Lung (tissue), 12 donors: ENCODE data around the gene NETO2. TPM values are rescaled to one million over a fixed set of nuclear protein-coding genes. Genes with fewer than 3 reads are reported as not detected.
"Not testable (repeated sequence)": the region's sequence is repeated elsewhere in the genome, so short reads cannot be mapped to it uniquely, and the experiment has no call there.

Experiments
- ATAC-seq: fragments of 200-7000 bp; cut with Tn5 transposase; one replicate; pipeline ENCODE4 v1.9.1; 2020; ENCODE audit warnings: moderate number of reproducible peaks; ENCODE audit not compliant: insufficient read depth, low FRiP score
- DNase-seq, 3 donors: peaks; one replicate each; pipeline ENCODE4 v3.0.0-alpha.2; 2013 to 2017
- H3K27ac ChIP-seq, 2 donors: one replicate each; pipeline ENCODE4 v1.5.1; 2013; ENCODE audit warnings: mild to moderate bottlenecking in 2 of 2, moderate library complexity in 2 of 2, control low read depth in 1 of 2, inconsistent platforms in 1 of 2, low read depth in 1 of 2, low read length in 1 of 2
- H3K27me3 ChIP-seq, 3 donors: one replicate each; pipeline ENCODE4 v1.5.1; 2013; ENCODE audit warnings: low read length in 2 of 3; ENCODE audit not compliant: control insufficient read depth in 3 of 3, insufficient read depth in 3 of 3
- H3K36me3 ChIP-seq, 4 donors: one replicate each; pipeline ENCODE4 v1.5.1; 2013; ENCODE audit warnings: low read length in 4 of 4, mild to moderate bottlenecking in 1 of 4, moderate library complexity in 1 of 4; ENCODE audit not compliant: control insufficient read depth in 4 of 4, insufficient read depth in 4 of 4
- H3K4me1 ChIP-seq, 5 donors: one replicate each; pipeline ENCODE4 v1.5.1; 2013; ENCODE audit warnings: low read length in 5 of 5, mild to moderate bottlenecking in 2 of 5, moderate library complexity in 1 of 5; ENCODE audit not compliant: control insufficient read depth in 5 of 5, insufficient read depth in 5 of 5
- H3K4me3 ChIP-seq: one replicate; pipeline ENCODE4 v1.5.1; 2013; ENCODE audit warnings: mild to moderate bottlenecking, control low read depth, moderate library complexity
- H3K9ac ChIP-seq, 2 donors: one replicate each; pipeline ENCODE4 v1.5.1; 2013; ENCODE audit warnings: low read length in 2 of 2, control low read depth in 1 of 2; ENCODE audit not compliant: insufficient read depth in 1 of 2
- H3K9me3 ChIP-seq, 4 donors: one replicate each; pipeline ENCODE4 v1.5.1; 2013; ENCODE audit warnings: low read length in 3 of 4, mild to moderate bottlenecking in 1 of 4, moderate library complexity in 1 of 4; ENCODE audit not compliant: control insufficient read depth in 4 of 4, insufficient read depth in 3 of 4
- WGBS, 2 donors: extraction: QIAGEN DNeasy Blood & Tissue Kit; methylation state at CpG; one replicate each; pipeline ENCODE4 v1.1.7; 2013; 5-methylcytosine and 5-hydroxymethylcytosine counted together
- polyA plus RNA-seq, 2 donors: library from polyadenylated mRNA; stranded (reverse); fragments of 200-250 nt; gene quantifications; one replicate each; pipeline ENCODE4 v1.2.1, GENCODE V29; 2013
- total RNA-seq, 2 donors: library from RNA; depleted of rRNA in 1 of 2; stranded (reverse); fragments of >200 nt in 1 of 2; gene quantifications; one replicate each; pipeline ENCODE4 v1.2.1, GENCODE V29; 2014 to 2021
- TF ChIP-seq, protein P1 (sequence below): IDR thresholded peaks from 2 replicates; pipeline ENCODE4 v1.5.1; 2012; ENCODE audit warnings: mild to moderate bottlenecking; ENCODE audit errors: control extremely low read depth, extremely low read depth
- donor health status: control.
- donor health status: control.
- donor health status: Bipolar disorder and iron deficiency.
- donor health status: healthy.
- donor health status: DM: yes; HTN: yes; CAD: no.

NETO2 gene
- total and polyA plus RNA-seq, 4 donors: 2.7 to 16.6 (median 9.7) TPM

DNA sequence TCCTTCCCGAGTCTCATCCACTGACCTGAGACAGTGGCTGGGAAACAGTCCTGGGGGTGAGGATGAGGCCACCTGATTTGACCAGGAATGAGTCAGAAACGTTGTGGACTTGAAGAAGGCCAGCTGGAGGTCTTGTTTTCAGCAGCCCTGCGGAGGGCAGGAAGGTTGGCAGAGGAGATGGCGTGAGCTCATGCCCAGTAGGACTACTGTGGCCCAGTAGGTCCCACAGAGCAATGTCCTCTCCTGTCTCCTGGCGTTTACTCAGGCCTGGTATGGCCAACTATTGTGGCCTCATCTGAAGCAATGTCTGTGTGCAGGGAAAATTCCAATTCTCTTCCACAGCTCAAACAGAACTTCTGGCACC is 86.1 kb downstream of the NETO2 start:
- DNase-seq: no peak
- TF ChIP-seq, protein P1, sequence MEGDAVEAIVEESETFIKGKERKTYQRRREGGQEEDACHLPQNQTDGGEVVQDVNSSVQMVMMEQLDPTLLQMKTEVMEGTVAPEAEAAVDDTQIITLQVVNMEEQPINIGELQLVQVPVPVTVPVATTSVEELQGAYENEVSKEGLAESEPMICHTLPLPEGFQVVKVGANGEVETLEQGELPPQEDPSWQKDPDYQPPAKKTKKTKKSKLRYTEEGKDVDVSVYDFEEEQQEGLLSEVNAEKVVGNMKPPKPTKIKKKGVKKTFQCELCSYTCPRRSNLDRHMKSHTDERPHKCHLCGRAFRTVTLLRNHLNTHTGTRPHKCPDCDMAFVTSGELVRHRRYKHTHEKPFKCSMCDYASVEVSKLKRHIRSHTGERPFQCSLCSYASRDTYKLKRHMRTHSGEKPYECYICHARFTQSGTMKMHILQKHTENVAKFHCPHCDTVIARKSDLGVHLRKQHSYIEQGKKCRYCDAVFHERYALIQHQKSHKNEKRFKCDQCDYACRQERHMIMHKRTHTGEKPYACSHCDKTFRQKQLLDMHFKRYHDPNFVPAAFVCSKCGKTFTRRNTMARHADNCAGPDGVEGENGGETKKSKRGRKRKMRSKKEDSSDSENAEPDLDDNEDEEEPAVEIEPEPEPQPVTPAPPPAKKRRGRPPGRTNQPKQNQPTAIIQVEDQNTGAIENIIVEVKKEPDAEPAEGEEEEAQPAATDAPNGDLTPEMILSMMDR: no peak

DNA sequence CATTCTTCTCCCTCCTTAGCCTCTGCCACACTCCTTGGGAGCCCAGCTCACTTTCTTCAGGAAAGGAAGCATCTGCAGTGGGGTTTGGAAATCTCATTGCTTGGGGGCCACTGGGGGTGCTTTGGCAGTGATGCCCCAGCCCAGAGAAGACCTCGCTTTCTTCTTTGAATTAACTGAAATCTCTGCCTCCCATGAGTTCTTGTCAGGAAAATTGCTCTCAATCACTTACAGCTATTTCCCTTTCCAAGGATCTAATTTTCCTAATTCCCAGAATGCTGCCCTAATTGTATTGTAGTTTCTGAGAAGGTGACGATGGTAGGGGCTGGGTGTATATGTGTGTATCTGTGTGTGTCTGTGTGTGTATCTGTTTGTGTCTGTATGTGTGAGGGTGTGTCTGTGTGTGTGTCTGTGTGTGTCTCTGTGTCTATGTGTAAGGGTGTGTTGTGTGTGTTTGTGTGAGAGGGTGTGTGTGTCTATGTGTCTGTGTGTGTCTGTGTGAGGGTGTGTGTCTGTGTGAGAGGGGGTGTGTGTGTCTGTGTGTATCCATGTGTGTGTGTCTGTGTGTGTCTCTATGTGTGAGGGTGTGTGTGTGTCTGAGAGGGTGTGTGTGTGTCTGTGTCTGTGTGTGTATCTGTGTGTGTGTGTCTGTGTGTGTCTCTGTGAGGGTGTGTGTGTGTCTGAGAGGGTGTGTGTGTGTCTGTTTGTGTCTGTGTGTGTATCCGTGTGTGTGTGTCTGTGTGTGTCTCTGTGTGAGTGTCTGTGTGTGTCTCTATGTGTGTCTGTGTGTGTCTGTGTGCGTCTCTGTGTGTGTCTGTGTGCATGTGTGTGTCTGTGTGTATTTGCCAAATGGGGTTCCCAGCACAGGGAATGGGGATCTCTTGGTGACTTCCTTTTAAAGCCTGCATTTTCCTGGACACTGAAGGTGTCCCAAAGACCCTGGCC is 86.8 kb downstream of the NETO2 start:
- 89 to 91% methylated on average over 4 of the region's 4 CpGs for WGBS, 2 donors
- Histone ChIP-seq H3K36me3 (no peaks in the 10 kb centered on the region), H3K27ac (no peak overlapping the region), H3K27me3 (no peaks in the 10 kb centered on the region), H3K9ac (no peak overlapping the region), H3K9me3 (peaks cover 0 to 4% (median 0%) of the 10 kb centered on the region in 4 donors), H3K4me1 (no peaks in the 10 kb centered on the region), H3K4me3 (no peak overlapping the region)
- TF ChIP-seq, protein P1: no peak
- ATAC-seq: no peak
- DNase-seq: no peak

More for the DNA sequence above, 86.1 kb downstream of the NETO2 start:
- Histone ChIP-seq H3K27ac (no peak overlapping the region), H3K36me3 (no peaks in the 10 kb centered on the region), H3K9me3 (peaks cover 0 to 4% (median 0%) of the 10 kb centered on the region in 4 donors), H3K27me3 (no peaks in the 10 kb centered on the region), H3K4me3 (no peak overlapping the region), H3K4me1 (no peaks in the 10 kb centered on the region), H3K9ac (no peak overlapping the region)
- WGBS, 2 donors: 77 to 83% methylated on average over 5 of the region's 5 CpGs
- ATAC-seq: no peak

DNA sequence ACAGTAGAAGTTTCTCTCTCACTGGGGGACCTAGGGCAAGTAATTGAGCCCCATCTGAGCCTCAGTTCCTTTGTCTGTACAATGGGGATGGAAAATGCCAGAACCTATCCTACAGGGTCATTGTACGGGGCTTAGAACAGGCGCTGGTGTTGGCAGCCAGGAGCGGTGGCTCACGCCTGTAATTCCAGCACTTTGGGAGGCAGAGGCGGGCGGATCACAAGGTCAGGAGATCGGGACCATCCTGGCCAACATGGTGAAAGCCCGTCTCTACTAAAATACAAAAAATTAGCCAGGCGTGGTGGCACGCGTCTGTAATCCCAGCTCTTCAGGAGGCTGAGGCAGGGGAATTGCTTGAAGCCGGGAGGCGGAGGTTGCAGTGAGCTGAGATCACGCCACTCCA is 87.7 kb downstream of the NETO2 start:
- not testable (repeated sequence) for H3K9ac ChIP-seq, ATAC-seq, H3K9me3 ChIP-seq, H3K4me3 ChIP-seq, H3K27ac ChIP-seq, DNase-seq, H3K27me3 ChIP-seq, H3K4me1 ChIP-seq, H3K36me3 ChIP-seq
- 85 to 92% methylated on average over 14 of the region's 14 CpGs for WGBS, 2 donors

DNA sequence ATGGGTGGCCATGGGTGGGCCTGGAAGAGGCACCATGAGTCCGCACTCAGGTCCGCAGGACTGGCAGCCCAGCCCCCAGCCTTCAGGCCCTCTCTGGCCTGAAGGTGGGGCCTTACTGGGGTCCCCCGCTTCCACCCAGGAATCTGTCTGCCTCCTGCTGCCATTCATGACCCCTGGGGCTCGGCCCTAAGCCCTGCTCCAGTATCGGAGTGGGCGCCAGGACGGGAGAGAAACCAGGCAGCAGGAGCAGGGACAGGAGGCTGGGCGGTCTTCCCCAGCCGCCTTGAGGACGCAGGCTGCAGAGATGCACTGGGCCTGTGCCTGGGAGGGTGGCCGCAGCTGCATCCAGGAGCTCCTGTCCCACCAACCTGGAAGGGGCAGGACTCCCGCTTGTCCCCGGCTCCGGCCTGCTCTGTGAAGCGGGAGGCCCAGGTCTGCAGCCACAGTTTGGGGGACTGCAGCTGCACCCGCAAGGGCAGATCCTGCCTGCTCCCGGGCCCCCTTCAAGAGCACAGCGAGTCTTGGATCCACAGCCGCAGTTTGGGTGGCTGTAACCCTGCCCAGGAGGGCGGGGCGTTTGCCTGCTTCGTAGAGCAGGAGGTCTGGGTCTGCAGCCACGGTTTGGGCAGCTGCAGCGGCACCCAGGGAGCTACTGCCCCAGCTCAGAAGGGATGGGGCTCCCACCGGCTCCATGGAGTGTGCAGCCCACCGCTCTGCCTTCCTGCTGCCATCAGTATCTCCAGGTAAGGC is 88.4 kb downstream of the NETO2 start:
- DNase-seq: no peak
- Histone ChIP-seq H3K27ac (no peak overlapping the region), H3K4me3 (no peak overlapping the region), H3K27me3 (no peaks in the 10 kb centered on the region), H3K9ac (no peak overlapping the region), H3K36me3 (no peaks in the 10 kb centered on the region), H3K9me3 (peaks cover 0 to 4% (median 0%) of the 10 kb centered on the region in 4 donors), H3K4me1 (no peaks in the 10 kb centered on the region)
- 90% methylated on average over 25 to 26 of the region's 26 CpGs for WGBS, 2 donors
- TF ChIP-seq, protein P1: no peak
- ATAC-seq: no peak
